EH (cell line): ENCODE measurements around the gene MKNK2.

Experiments used
- DNase-seq: peaks from one replicate; pipeline ENCODE4 v3.0.0-alpha.2; 2015; ENCODE audit warnings: low read depth

The MKNK2 gene

DNA sequence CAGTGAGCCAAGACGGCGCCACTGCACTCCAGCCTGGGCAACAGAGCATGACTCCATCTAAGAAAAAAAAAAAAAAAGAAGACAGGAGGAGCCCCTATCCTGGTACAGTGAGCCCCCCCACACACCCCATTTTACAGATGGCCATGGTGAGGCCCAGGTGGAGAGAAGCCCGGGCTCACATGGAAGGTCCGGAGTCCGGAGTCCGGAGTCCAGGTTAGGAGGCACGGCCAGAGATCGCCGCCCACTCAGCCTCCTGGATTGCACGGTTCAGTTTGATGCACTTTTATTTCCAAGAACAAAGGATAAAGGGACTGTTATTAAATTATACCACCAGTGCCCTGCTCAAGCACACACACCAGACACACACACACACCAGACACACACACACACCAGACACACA, 24.3 kb downstream of the MKNK2 start:
- DNase-seq: no peak

DNA sequence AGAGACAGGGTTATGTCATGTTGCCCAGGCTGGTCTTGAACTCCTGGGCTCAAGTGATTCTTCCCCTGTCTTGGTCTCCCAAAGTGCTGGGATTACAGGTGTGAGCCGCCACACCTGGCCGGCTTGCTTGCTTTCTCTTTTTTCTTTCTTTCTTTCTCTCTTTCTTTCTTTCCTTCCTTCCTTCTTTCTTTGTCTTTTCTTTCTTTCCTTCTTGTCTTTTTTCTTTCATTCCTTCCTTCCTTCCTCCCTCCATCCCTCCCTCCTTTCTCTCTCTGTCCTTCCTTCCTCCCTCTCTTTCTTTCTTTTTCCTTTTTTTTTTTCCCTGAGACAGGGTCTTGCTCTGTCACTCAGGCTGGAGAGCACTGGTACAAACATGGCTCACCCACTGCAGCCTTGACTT, 28.8 kb downstream of the MKNK2 start:
- DNase-seq: no peak

DNA sequence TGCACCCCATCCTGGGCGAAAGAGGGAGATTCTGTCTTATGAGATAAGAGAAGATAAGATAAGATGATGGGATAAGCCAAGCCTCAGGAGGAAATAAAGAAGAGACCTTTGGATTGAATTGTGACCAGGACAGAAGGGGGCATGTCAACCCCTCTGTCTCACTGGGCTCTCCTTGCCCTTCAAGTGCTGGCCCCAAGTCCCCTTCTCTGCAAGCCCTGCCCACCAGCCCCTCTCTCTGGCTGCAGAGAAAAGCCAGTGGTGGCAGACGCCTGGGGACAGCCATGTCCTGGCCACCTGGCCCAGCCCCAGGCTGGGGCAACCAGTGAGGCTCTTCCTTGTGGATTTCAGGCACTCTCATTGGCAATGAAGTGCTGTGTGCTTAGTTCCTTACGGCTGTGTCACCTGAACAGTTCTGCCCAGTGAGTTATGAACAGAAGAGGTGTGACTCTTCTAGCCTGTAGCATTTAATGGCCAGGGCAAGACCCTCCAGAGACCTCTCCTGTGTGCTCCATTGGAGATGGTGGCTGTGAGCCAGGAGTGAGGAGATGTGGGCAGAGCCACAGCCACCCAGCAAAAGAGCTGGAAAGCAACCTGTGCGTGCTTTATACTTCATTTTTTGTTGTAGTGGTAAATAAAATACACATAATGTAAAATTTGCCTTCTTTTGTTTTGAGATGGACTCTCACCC, 29.4 kb downstream of the MKNK2 start:
- no peak for DNase-seq

DNA sequence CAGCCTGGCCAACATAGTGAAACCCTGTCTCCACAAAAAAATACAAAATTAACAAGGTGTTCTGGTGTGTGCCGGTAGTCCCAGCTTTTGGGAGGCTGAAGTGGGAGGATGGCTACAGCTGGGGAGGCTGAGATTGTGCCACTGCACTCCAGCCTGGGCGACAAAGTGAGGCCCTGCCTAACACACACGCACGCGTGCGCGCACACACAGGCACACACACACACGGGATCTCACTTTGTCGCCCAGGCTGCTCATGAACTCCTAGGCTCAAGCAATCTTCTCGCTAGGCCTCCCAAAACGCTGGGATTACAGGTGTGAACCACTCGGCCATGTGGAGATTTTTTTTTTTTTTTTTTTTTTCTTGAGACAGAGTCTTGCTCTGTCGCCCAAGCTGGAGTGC, 32.3 kb downstream of the MKNK2 start:
- no peak for DNase-seq

DNA sequence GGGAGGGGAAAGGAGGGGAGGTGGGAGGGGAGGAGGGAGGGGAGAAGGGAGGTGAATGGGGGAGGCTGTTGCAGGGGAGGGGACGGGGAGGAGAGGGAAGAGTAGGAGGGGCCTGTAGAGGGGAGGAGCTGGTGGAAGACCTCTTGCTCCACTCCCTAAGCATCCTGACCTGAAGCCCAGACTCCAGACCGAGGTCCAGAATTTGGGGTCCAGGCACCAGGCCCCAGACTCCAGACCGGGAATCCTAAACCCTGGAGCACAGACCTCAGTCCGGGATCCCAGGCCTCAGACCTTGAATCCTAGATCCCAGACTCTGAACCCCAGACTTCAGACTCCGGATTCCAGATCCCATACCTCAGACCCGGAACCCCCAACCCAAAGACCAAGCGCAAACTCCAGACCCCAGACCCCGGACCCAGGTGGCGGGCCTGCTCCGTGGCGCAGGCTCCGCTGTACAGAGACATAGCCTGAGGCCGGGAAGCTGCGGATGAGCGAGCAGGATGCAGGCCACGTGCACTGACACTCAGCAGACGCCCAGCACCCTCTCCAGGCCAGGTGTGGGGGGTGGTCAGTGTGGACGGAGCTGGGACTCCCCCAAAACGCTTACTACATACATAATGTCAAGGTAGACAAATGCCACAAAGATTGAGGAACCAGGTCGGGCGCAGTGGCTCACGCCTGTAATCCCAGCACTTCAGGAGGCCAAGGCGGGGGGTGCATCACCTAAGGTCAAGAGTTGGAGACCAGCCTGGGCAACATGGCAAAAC, 34.8 kb downstream of the MKNK2 start:
- DNase-seq: peak; percentile 91

DNA sequence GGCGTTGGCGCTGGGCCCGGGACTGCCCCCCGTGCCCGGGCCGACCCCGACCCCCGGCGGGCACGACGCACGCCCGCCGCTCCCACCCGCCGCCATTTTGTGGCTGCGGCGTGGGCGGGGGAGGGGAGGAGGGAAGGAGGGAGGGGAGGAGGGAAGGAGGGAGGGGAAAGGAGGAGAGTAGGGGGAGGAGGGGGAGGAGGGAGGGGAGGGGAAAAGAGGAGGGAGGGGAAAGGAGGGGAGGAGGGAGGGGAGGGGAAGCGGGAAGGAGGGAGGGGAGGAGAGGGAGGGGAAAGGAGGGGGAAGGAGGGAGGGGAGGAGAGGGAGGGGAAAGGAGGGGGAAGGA, 35.5 kb downstream of the MKNK2 start, which contains the start of gene BTBD2:
Gene BTBD2, minus strand, starts transcription at position 107 of the 343 bp plus-strand sequence. Its CDS starts 11 bp downstream, at position 96.
- peak; percentile 81 for DNase-seq

DNA sequence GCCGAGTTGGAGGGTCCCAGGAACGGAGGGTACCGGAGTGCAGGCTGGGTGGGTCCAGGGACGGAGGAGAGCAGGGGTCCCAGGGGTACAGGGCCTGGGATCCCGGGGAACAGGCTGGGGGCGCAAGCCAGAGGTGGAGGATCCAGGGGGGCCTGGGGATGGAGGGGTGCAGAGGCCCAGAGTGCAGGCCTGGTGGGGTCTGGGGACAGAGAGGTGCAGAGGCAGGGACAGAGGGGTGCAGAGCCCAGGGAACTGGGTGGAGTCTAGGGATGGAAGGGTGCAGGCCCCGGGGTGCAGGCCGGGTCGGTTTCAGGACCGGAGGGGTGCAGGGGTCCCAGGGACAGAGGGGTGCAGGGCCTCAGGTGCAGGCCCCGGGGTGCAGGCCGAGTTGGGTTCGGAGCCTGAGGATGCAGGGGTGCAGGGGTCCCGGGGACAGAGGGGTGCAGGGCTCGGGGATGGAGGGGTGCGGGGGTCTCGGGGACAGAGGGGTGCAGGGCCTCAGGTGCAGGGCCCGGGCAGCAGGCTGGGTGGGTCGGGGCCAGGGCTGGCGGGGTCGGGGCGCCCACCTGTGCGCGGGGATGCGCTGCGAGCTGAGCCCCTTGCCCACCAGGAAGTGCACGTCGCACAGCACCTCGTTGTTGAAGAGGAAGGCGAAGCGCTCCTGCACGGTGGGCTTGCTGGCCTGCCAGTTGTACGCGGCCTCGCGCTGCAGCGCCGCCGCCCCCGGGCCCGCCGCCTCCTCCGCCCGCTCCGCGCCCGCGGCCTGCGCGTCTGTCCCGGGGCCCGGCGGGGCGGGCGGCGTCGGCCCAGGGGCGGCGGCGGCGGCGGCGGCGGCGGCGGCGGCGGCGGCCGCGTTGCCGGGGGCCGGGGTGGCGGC, 36.1 kb downstream of the MKNK2 start:
- peak; percentile 20 for DNase-seq

DNA sequence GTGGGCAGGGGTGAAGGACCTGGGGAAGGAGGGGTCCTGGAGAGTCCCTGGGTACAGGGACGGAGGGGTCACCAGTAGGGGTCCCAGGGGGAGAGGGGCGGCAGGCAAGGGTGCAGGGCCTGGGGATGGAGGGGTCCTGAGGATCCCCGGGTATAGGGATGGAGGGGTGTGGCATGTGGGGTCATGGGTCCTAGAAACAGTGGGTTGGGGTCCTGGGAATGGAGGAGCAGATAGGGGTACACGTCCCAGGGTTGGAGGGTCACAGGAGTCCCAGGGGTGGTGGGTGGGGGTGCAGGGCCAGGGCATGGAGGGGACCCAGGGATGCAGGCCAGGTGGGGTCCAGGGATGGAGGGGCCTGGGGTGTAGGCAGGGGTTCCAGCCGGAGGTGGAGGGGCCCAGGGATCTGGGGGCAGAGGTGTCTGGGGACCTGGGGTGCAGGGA, 36.9 kb downstream of the MKNK2 start:
- no peak for DNase-seq

DNA sequence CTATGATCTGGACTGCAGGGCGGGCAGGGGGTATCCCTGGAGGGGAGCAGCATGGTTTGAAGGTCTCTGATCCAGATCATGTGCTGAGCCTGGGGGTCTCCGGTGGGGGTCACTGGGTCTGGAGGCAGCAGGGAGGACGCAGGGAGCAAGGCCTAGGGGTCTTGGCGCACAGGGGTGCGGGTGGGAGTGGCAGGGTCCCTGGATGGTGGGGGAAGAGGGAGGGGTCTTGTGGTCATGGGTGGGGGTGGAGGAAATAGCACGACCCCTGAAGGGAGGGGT, 37.4 kb downstream of the MKNK2 start:
- no peak for DNase-seq

DNA sequence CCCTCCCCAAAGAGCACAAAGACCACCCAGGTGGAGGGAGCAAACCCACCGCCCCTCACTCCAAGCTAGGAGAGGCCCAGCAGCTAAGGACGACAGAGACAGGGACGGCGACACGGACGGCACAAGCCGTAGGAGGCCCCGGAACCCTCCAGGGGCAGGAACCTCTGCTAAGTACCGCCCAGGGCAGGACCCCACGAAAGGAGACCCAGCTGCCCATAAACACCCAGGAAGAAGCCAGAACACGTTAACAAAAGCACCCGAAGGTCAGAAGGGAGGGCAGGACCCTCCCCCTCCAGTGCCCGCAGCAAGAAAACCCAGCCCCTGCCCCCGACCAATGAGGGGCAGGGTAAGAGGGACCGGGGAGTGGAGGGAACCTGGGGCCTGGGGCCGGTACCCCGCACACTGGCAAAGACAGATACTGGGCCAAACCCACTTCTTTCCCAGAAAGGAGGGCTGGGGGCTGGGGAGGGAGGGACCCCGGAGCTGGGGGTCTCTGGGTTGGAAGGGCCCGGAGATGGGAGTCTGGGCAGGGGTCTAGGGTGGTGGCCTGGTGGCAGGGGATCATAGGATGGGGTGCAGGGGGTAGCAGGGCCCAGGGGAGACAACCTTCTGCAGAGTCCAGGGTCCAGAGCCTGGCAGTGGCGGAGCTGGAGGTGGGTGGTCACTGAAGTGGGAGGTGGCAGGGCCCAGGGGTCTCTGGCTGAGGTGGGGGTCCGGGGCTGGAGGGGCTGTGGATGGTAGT, 37.9 kb downstream of the MKNK2 start:
- no peak for DNase-seq

DNA sequence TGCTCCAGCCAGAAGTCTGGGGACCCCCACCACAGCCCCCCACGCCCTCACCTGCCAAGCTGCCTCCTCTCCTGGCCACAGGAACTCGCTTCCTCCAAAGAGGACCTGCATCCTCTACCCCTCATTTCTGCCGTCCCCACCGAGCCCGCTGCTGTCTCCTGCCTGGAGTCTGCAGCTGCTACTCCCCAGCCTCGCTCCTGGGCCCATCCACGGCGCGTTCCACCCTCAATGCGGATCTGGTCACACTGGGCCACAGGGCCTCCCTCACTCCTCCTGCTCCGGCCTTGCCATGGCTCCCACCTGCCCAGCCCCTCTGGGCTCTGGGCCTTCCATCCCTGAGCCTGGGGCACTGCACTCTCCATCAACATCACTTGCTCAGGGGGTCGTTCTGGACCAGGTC, 39.9 kb downstream of the MKNK2 start:
- no peak for DNase-seq

DNA sequence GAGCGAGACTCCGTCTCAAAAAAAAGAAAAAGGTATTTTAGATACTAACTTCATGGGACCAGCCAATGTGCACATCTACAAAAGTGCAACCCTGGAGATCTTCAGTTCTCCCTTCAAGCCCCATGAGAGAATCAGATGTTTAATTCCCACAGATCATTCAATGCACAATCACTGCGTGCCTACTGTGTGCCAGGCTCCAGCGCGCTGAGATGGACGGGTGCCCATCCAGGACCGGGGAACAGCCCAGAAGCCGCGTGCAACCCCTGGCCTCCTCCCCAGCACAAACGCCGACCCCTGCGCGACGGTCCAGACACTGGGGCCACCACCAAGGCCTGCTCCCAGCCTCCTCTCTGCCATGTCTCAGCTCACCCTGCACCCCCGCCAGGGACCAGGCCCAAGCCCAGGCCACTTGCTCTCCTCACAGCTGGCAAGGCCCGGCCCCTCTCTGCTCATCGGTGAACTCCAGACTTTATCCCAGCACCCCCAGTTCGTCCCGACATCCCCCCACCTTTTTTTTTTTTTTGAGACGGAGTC, 40.8 kb downstream of the MKNK2 start:
- DNase-seq: no peak

DNA sequence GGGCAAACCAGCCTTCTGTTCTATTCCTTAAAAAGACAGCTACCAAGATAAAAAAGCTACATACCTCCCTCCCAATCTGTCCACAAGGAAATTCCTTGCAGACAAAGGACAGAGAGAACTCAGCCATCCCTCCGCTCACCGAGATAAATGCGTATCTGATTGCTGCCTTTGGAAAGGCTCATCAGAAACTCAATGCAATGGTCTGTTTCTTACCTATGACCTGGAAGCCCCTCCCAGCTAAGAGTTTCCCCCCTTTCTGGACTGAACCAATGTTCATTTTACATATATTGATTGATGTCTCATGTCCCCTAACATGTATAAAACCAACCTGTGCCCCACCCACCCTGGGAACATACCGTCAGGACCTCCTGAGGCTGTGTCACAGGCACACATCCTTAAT, 47.2 kb downstream of the MKNK2 start:
- no peak for DNase-seq

DNA sequence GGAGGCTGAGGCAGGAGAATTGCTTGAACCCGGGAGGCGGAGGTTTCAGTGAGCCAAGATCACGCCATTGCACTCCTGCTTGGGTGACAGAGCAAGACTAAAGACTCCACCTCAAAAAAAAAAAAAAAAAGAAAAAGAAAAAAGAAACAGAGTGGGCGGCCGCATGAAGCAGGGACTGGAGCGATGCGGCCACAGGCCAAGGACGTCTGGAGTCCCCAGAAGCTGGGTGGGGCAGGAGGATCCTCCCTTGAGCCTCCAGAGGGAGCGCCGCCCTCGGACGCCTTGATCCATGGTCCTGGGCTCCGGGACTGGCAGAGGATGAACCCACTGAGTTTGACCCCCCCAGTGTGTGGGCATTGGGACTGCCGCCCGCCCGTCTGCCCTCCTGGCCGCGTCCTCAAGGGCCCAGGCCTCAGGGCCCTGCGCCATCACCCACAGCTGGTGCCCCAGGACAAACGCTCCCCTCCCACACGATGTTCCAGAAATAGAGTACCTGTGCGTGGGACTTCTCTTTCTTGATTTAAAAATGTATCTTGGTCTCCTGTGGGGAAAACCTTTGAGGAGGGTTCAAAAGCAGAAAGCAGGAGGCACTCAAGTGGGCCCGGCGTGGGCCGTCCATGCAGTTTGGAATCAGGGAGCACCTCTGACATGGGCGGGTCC, 51.1 kb downstream of the MKNK2 start:
- DNase-seq: no peak

DNA sequence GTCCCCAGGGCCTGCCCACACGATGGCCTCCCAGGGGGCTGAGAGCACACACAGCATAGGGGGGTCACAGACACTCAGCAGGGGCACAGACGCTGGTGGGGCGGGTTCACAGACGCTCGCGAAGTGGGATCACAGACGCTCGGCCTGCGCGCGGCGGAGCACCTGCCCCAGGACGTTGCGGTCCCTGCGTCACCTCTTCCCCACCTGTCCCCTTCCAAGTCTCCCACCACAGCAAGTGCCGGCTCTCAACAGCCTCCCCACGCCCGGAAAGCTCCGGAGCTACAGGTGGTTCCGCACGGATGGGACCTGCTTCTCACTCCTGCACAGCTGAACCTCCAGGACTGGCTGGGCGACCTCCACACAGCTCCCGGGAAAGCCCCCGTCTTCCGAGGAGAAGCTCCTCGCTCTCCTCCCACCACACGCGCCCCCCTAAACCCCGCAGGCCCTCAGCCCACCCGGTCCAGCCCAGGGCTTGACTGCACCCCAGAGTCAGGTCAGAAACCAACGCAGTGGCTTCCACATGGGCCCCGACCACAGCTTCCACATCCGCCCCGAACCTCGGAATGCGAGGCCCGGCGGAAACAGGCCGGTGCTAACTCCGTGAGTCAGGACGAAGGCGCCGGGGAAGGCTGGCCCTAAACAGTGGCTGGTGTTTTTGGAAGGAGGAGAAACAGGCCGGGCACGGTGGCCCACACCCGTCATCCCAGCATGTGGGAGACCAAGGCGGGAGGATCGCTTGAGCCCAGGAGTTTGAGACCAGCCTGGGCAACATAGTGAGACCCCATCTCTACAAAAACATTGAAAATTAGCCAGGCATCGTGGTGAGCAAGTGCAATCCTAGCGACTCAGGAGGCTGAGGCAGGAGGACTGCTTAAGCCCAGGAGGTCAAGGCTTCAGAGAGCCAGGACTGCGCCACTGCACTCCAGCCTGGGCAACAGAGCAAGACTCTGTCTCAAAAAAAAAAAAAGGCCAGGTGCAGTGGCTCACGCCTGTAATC, 52.0 kb downstream of the MKNK2 start:
- no peak for DNase-seq

DNA sequence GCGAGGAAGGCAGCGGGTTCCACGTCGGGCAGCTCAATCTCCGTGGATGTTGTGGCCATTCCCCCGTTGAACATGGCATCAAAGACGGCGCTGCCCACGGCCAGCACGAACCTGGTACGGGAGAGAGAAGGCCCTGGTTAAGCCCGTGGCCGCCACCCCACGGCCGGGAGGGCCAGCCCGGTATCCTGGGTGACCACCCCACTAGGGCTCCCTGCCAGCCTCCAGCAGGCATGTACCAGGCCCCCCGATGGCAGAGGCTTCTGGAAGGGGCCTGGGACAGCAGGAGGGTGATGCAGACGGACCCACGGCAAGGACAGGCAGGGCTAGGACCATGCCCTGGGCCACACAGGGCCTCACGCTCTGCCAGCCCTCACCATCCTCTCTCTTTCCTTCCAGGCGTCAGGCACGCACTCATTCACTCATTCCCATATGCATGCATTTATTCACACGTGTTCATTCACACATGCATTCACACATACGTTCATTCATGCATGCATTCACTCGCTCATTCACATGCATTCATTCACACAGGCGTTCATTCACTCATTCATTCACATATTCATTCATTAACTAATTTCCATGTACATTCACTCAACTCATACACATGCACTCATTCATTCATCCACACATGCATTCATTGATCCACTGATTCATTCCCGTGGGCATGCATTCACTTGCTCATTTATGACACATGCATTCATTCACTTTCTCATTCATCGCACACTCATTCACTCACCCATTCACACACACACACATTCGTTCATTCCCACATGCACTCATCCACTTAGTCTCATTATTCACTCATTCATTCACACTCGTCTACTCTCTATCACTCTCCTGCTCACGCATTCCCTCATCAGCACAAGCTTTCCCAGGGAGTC, 53.5 kb downstream of the MKNK2 start:
- DNase-seq: no peak

DNA sequence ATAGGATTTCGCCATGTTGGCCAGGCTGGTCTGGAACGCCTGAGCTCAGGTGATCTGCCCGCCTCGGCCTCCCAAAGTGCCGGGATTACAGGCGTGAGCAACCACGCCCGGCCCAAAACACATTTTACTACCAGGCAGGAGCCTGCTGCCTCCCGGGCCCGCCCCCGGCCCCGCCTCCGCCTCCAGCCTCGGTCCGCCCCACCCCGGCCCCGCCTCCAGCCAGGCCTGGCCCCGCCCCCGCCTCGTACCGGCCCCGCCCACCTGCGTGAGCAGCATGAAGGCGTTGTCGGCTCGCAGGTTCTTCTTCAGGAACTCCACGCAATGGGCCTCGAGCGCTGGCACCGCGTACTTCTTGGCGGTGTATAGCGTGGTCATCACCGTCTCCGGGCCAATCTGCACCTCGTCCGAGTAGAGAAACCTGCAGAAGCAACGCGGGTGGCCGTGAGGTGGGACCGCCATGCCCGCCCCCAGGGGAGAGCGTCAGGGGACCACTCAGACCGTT, 58.2 kb downstream of the MKNK2 start:
- peak; percentile 11 for DNase-seq

DNA sequence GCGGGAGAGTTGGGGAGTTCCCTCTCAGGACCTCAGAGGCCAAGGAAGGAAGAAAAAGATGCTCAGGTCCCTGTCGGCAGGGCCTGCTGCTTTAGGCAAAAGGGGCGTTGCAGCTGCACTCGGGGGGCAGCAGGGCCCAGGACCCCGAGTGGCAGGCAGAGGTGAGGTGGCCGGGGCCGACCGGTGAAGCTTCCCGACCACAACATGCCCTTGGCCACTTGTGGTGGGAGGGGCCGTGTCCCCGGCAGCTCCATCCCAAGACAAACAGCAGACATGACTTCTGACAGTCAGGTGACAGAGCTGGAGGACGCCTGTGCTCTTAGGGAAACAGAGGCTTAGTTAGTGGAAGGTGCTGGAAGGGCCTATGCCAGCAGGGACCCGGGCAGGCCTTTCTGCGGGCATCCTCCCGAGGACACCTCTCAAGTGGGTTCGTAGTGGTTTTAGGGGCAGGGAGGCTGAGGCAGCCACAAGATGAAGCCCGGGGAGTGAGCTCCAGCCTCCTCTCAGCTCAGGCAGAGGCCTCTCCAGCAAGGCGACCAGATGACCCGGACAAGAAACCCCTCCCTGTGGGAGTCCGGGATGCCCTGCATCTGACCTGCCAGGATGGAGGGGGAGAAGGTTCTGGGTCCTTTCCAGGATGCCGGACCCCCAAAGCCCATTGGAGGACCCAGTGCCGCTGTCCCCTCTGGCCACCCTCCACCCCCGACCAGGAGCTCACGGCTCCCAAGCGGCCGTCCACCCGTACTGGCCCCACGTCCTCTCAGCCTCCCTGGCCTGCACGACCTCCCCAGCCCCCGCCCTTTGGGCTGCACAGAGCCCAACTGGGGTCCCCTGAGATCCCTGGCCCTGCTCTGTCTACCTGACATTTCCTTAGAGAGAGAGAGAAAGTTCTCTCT, 59.8 kb downstream of the MKNK2 start:
- DNase-seq: no peak
